A549 (cell line): ENCODE results near the gene SLC25A19.

ENCODE experiments used
- CBX8 ChIP-seq: fragments of 200-600 bp; sonication (generic); IDR thresholded peaks from 2 replicates; pipeline ENCODE4 v1.6.1; 2016
- GATA3 ChIP-seq: IDR thresholded peaks from 2 replicates; pipeline ENCODE4 v1.6.1; 2012; ENCODE audit warnings: borderline replicate concordance
- PHF8 ChIP-seq: fragments of 200-600 bp; sonication (generic); IDR thresholded peaks from 2 replicates; pipeline ENCODE4 v1.6.1; 2016; ENCODE audit warnings: low read depth, mild to moderate bottlenecking, antibody characterized with exemption, moderate library complexity, borderline replicate concordance
- TF ChIP-seq, protein P1 (sequence below): fragments of >200 bp; sonication (Bioruptor Twin); formaldehyde crosslinking; IDR thresholded peaks from 3 replicates; pipeline ENCODE4 v1.5.1; 2016

- TF ChIP-seq GATA3, result no peak
- TF ChIP-seq CBX8, result no peak
- TF ChIP-seq, protein P1, sequence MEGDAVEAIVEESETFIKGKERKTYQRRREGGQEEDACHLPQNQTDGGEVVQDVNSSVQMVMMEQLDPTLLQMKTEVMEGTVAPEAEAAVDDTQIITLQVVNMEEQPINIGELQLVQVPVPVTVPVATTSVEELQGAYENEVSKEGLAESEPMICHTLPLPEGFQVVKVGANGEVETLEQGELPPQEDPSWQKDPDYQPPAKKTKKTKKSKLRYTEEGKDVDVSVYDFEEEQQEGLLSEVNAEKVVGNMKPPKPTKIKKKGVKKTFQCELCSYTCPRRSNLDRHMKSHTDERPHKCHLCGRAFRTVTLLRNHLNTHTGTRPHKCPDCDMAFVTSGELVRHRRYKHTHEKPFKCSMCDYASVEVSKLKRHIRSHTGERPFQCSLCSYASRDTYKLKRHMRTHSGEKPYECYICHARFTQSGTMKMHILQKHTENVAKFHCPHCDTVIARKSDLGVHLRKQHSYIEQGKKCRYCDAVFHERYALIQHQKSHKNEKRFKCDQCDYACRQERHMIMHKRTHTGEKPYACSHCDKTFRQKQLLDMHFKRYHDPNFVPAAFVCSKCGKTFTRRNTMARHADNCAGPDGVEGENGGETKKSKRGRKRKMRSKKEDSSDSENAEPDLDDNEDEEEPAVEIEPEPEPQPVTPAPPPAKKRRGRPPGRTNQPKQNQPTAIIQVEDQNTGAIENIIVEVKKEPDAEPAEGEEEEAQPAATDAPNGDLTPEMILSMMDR, result no peak
- TF ChIP-seq PHF8, result no peak
Measured at GRCh38 chr17:75285123-75285522, 4.1 kb downstream of the SLC25A19 start.
